ENCODE data around the gene CPNE2.

CPNE2 gene

DNA sequence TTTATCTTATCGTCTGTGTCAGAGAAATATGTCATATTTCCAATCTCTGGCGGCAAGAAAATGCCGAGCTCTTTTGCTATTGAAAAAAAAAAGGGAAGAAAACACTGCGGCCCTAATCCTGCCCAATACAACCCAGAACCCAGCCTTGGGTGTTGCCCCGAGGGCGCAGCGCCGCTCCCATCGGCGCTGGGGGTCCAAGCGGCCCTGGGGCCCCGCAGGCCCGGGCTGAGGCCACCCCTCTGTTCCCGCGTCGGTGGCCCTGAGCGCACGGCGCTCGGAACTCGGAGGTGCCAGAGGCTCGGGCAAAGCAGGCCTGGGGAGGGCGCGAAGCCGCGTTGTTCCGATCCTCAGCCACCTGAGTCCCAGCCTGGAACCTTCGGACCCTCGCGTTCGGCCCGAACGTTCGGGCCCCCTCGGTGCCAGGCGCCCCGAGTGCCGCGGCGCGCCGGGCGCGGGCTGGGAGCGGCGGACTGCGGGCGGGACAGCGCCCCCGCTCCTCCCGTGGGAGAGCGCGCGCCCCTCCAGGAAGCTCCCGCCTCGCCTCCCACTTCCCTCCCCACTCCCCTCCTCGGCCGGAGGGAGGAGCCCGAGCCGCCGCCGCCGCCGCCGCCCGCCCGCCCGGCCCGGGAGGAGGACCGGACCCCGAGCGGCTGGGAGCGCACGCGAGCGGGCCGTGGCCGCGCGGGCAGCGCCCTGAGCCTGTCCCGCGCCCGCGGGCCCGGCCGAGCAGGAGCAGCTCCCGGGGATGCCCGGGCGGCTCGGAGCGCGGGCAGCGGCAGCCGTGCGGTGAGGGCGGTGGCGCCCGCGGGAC is at the start of gene CPNE2:
CPNE2 (plus strand) TSS at position 609 of the 811 bp plus-strand sequence. CDS start 18,160 bp downstream, outside the sequence.
- peak; percentile 88 for DNase-seq (ENCODE audit: low spot score)
- TF ChIP-seq, protein P1, sequence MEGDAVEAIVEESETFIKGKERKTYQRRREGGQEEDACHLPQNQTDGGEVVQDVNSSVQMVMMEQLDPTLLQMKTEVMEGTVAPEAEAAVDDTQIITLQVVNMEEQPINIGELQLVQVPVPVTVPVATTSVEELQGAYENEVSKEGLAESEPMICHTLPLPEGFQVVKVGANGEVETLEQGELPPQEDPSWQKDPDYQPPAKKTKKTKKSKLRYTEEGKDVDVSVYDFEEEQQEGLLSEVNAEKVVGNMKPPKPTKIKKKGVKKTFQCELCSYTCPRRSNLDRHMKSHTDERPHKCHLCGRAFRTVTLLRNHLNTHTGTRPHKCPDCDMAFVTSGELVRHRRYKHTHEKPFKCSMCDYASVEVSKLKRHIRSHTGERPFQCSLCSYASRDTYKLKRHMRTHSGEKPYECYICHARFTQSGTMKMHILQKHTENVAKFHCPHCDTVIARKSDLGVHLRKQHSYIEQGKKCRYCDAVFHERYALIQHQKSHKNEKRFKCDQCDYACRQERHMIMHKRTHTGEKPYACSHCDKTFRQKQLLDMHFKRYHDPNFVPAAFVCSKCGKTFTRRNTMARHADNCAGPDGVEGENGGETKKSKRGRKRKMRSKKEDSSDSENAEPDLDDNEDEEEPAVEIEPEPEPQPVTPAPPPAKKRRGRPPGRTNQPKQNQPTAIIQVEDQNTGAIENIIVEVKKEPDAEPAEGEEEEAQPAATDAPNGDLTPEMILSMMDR (IDR thresholded peaks at IDR 0.05; ENCODE audit: extremely low read depth, missing control alignments) = peak; percentile 15

DNA sequence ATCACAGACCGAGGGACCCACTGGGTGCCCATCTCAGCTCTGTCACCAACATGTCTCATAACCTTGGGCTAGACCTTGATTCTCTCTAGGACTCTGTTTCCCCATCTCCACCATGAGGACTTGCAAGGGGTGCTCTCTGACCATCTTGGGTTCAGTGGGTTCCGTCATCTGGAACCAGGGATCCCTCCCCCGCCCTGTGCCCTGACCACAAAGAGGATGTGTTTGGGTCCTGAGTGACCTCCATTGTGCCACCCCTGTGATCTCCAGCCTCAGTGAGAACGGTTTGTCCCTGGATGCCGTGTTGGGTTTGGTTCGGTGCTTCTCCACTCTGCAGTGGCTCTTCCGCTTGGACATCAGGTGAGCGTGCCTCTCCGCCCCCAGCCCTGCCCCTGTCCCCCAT is 49.1 kb upstream of the CPNE2 start:
- TF ChIP-seq, protein P1 (IDR thresholded peaks at IDR 0.05; ENCODE audit: extremely low read depth, missing control alignments) = no peak

DNA sequence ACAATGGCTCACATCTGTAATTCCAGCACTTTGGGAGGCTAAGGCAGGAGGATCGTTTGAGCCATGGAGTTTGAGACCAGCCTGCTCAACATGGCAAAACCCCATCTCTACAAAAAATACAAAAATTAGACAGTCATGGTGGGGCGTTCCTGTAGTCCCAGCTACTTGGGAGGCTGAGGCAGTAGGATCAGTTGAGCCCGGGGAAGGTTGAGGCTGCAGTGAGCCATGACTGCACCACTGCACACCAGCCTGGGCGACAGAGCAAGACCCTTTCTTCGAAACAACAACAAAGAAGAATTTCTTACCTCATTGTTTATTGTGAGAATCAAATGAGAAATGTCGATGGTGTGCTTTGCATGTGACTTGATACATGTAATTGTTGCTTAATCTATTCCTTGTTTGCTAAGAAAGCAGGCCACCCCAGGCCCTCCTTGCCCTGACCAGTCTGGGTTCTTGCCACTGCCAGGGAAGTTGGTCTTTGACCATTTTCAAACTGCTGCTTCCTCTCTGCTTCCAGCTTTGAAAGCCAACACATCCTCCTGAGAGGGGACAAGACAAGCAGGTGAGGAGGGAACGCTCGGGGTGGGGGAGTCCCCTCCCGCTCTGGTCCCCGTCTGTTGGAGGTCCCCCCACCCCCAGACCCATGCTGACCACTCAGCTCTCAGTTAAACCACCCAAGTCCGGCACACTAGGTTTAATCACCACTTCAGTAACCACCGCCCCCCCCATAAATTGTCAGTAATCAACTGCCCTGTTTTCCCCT is 47.3 kb upstream of the CPNE2 start:
- TF ChIP-seq, protein P1 (IDR thresholded peaks at IDR 0.05; ENCODE audit: extremely low read depth, missing control alignments) = no peak
- DNase-seq (ENCODE audit: low spot score) = no peak

More for the DNA sequence above, 49.1 kb upstream of the CPNE2 start:
- no peak for DNase-seq (ENCODE audit: low spot score)

DNA sequence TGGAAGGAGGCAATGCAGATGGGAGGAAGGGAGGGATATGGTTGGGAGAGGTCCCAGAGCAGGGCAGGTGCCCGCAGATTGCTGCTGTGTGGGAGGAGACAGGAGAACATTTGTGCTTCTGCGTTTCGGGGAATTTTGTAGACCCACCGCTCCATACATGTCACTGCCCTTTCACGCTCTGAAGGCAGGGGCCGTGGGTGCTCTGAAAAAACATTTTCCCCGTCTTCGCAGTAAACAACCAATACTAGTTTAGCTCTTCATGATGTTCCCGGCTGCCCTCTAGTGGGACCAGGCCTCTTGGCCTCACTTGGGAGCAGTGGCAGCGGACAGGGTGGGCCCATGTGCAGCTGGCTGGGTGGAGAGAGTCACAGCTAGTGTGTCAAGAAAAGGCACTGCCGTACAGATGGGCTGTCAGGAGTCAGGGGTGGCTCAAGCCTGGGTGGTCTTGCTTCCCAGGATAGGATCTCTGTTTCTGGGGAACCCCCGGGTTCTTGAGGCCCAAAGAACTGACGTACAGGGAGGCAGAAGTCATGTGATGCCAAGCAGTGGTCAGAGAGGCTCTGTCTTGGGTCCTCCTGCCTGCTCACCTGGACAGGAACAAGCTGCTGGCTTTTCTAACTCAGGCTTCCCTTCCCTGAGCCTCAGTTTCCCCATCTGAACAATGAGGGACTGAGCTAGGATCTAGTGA is 46.5 kb upstream of the CPNE2 start:
- TF ChIP-seq, protein P1 (IDR thresholded peaks at IDR 0.05; ENCODE audit: extremely low read depth, missing control alignments) = peak; percentile 89
- DNase-seq (ENCODE audit: low spot score) = peak; percentile 71

DNA sequence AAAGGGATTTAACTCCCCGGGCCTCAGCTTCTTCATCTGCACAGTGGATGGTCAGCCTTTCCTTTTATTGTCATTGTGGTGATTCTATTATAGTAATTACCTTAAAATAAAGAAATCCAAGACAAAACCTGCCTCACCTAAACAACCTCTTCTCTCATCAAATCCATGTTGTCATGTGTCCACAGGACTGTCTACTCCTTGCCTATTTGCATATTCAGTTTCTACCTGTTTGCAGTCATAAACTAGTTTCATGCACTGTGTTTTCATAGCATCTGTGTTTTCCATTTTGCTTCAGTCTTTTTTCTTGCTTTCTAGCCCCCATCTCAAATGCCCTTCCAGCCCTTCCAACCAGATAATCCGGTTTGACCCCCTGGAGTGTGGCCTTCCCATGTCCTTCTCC is 44.3 kb upstream of the CPNE2 start:
- no peak for DNase-seq (ENCODE audit: low spot score)
- TF ChIP-seq, protein P1 (IDR thresholded peaks at IDR 0.05; ENCODE audit: extremely low read depth, missing control alignments) = no peak

DNA sequence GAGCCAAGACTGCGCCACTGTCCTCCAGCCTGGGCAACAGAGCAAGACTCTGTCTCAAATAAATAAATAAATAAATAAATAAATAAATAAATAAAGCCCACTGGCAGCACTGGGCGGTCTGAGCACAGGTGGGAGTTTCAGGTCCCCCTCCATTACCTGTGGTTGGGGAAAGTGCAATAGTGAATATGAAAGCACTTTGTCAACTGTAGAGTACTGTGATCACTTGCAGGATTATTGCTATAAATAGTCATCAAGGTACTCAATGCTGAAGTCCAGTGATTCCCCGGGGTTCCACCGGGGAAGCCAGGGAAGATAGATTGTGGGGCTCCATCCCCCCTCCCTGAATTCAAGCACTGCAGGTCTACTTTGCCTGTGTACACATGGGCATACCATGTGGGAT is 42.7 kb upstream of the CPNE2 start:
- peak; percentile 72 for DNase-seq (ENCODE audit: low spot score)
- TF ChIP-seq, protein P1 (IDR thresholded peaks at IDR 0.05; ENCODE audit: extremely low read depth, missing control alignments) = no peak

Measured in GM20000 (cell line).